HG03571 (cell line): ENCODE measurements around the gene DOK6.

Experiments
- ATAC-seq: cut with Tn5 transposase; IDR thresholded peaks from one replicate; pipeline ENCODE4 v1.9.1; 2021; ENCODE audit not compliant: unreplicated experiment

DOK6 gene

DNA sequence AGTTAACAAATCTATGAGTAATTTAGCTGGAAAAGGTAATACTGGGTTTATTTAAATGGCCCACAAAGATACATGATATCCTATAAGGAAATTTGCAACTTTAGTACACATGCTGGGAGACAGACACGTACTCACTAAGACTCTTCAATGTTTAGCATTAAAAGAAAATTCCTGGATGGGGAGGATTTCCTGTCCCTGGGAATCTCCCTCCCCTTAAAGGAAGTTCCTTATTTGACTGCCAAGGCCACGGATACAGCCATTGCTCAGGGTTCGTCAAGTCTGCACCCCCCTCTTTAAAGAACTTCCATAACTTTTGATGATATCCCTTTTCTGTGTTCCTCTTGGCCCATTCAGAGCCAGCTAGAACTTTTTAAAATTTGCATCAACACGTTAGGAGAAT lies 279.4 kb downstream of the DOK6 start:
- ATAC-seq, result no peak

DNA sequence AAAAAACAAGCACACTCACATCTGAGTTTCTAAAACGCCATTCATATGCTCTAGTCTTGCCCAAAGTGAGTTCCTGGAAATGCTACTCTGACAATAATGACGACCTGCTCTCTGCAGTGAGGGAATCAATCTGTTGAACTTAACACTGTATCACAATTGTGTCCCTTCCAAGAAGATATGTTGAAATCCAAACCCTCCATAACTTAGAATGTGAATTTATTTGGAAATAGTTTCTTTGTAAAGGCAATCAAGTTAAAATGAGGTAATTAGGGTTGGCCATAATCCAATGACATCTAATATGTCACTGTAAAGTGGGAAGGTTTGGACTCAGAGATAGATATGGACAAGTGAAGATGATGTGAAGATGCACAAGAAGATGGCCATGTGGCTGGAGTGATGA lies 282.5 kb downstream of the DOK6 start:
- ATAC-seq, result no peak

DNA sequence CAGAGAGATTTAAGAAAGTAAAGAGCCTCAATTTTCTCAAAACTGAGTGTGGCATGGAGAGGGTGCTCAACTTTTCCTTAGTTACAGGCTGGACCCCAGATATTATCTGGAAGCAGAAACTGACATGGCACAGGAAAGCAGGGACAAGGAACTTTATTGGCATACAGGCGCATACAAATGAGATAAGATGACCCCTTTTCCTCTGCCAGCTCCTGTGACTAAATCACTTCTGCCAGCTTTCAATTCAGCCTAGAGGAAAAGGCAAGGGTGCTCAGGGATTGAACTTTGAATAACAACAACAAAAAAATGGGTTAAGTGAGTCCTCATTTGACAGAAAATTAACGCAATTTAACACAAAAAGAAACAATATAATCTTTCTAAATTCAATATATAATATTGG lies 284.1 kb downstream of the DOK6 start:
- no peak for ATAC-seq

- no peak for ATAC-seq
Measured at GRCh38 chr18:69686861-69687260, 286.2 kb downstream of the DOK6 start.

DNA sequence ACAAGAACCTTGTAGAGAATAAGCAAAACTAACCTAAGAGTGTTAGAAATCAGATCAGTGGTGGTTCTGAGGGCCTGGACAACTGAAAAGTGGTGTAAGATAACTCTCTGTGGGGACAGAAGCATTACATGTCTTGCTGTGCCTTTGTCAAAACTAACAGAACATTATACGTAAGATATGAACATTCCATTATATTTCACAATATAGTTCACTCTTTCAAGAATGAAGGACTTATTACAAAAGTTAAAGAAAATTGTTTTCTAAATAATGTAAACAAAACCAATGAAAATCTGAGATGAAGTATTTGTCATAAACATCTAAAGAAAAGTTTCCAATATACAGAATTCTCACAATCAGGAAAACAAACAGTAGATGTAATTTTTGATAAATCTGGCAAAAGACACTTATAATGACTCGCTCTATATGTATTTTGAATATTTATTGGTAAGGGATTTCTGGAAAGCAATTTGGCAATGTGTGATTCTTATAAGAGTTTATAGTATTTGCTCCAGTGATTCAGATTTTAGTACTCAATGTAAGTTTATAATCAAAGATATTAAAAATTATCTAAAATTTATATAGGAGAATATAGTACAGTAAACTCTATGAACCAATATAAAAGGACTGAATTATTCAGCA lies 288.6 kb downstream of the DOK6 start:
- no peak for ATAC-seq

DNA sequence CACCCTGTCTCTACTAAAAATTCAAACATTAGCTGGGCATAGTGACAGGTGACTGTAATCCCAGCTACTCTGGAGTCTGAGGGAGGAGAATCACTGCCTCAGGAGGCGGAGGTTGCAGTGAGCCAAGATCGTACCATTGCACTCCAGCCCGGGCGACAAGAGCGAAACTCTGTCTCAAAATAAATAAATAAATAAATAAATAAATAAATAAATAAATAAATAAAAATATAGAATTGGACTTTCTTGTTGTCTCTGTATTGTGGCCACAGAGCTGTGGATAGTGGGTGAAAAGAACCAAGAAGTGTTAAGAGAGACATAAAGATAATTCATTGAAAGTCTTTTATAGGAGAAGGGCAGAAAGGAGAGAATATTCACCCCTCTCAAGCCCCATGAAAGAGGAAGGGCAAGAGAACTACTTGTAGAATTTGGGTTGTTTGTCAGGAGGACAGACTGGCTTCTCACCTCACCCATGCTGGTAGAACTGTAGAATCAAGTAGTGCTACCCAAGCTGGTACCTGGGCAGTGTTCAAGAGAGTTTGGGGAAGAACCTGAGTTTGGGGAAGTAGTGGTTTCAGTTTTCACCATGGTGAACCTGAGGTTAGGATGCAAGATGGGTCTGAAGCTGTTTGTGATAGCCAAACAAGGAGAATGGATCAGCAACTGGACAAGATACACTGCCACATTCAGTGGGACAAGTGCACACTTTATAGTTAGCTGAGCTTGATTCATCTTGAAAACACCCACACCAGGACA lies 290.5 kb downstream of the DOK6 start:
- no peak for ATAC-seq

GRCh38 chr18:69697069-69697468 lies 296.4 kb downstream of the DOK6 start:
- no peak for ATAC-seq

DNA sequence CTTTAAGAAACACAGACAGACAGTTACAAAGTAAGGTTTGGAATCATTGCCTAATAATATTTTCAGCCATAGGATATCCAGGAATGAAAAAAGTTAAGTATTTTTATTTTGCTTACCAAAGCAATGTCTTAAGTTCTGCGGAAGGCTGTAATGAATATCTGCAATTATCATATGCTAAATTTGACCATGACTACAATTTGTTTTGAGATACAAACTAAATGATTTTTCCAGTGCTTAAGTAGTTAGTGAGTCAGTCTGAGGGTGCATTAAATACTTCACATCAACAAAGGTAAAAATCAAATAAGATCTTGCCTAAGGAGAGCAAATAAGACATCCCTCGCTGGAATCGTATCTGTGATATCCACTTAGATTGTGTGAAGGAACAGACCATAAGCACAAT lies 297.0 kb downstream of the DOK6 start:
- ATAC-seq, result no peak

DNA sequence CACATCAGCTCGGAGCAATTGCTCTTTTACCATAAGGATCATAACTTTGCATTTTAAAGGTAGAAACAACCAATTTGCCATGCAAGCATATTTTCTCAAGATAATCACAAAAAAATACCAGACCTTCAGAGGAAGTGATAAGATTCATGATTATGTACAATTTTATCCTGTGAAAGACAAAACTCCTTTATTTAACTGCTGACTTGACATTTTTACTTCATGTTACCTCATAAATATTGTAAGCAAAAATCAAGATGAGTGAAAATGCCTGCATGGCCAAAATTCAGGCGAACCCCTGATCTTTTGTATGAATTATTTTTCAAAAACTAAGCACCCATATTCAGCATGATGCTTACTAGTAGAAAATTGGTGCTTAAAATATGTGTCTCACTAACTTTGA lies 300.6 kb downstream of the DOK6 start:
- ATAC-seq, result no peak

DNA sequence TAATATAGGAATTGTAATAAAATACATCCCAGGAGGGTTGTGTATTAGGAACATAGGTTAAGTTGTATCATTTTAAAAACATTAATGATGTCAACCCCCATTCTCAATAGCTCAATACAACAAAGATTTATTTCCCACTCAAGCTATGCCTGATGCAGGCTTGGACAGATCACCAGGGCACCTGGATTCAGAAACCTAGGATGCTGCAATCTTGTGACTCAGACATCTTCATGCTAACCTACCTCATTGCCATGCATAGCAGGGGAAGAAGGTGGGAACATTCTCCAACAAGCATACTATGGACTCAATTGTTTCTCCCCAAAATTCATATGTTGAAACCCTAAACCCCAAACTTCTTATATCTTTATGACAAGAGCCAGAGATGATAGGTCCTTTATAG lies 302.8 kb downstream of the DOK6 start:
- no peak for ATAC-seq

- ATAC-seq, result no peak
Measured at GRCh38 chr18:69705987-69706386, 305.3 kb downstream of the DOK6 start.

DNA sequence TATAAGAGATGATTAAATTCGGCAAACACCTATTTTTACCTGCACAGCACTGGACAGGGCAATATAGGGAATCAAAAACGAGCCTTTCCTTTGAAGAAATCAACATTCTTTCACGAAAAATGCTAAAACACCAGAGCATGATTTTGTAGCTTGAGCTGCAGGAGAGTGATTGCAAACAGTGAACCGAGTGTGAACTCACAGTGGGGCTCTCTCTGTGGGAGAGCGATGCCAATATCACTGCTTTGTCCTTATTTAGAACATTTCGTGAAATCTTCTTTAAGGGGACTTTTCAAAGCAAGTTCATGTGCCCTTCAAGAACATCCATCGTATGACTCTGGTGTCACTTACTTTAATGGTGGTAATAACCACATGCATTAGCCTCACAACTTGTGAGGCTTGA lies 308.2 kb downstream of the DOK6 start:
- ATAC-seq, result no peak

GRCh38 chr18:69715191-69715795 lies 314.6 kb downstream of the DOK6 start:
- ATAC-seq, result no peak

- no peak for ATAC-seq
Measured at GRCh38 chr18:69717586-69717985, 316.9 kb downstream of the DOK6 start.

DNA sequence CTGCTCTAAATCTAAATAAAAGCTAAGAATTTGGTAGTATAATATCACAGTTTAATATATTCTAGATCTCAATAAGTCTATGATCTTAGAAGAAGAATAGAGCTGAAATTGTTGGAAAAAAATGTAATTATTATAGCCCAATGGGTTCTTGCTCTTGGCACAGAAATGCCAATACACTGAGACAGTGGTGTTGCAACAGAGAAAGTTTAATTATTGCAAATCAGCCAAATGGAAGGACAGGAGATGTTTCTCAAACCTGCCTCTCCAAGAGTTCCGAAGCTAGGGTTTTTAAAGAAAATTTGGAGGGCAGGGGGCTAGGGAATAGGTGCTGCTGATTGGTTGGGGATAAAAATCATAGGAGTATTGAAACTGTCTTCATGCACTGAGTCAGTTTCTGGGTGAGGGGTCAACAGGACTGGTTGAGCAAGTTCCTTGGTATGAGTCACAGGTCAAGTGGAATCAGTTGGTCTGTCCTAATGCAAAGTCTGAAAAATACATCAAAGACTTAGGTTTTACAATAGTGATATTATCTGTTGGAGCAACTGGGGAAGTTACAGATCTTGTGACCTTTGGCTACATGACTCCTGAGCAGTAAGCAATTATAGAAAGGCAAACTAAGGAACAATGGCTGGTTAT lies 318.3 kb downstream of the DOK6 start:
- ATAC-seq, result no peak

- ATAC-seq, result no peak
Measured at GRCh38 chr18:69720422-69720821, 319.7 kb downstream of the DOK6 start.

GRCh38 chr18:69723434-69723833 lies 322.7 kb downstream of the DOK6 start:
- ATAC-seq, result no peak

DNA sequence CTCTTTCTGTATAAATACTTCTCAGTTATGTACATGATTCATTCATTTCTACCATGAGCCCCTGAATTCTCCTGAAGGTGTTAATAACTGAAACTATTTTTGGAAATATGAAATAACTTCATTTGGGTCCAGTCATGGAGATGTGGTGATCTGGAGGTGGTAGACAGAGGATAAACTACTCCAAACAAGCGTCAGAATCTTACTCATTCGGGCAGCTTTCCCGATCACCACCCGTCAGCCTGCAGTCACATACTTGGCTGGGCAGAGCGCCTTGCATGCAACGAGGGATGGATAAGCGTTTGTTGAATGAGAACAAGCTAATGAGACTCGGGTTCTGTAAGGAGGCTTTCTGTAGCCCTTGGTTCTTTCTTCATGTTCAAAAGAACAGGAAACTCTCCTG lies 324.3 kb downstream of the DOK6 start:
- ATAC-seq, result no peak

- ATAC-seq, result no peak
Measured at GRCh38 chr18:69725855-69726508, 325.3 kb downstream of the DOK6 start.

- no peak for ATAC-seq
Measured at GRCh38 chr18:69727912-69728572, 327.4 kb downstream of the DOK6 start.

DNA sequence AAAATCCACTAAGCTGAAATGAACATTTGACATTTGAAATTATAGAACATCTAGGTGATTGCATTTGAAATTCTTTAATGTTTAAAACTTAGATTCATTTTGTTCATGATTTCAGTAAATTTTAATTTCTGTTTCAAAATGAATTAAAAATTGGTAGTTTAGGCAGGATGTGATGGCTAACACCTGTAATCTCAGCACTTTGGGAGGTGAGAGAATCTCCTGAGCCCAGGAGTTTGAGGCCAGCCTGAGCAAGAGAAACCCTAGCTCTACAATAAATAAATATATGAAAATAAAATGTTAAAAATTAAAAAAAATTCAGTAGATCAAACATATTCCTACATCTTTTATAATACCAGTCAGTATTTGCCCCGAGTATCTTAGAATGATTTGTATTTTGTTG lies 330.0 kb downstream of the DOK6 start:
- ATAC-seq, result no peak
